Thoracic aorta (tissue), 2 donors: Measurements from ENCODE around the gene SMPD3. TPM values are rescaled to one million over a fixed set of nuclear protein-coding genes. Genes with fewer than 3 reads are reported as not detected.

Experiments
- ATAC-seq: fragments of 150-250 bp; one replicate; pipeline ENCODE4 v1.8.0; 2017; ENCODE audit warnings: low read depth; ENCODE audit not compliant: insufficient number of reproducible peaks, low FRiP score
- DNase-seq: peaks from one replicate; pipeline ENCODE4 v3.0.0-alpha.2; 2020; ENCODE audit warnings: low spot score
- H3K27ac ChIP-seq, 2 donors: fragments of 200-600 bp; sonication (generic); 1 replicate in 1 of 2; 2 replicates in 1 of 2; pipeline ENCODE4 v1.5.1; 2016; ENCODE audit warnings: mild to moderate bottlenecking in 2 of 2, moderate library complexity in 2 of 2
- H3K27me3 ChIP-seq: fragments of 200-600 bp; sonication (generic); replicated peaks from 2 replicates; pipeline ENCODE4 v1.6.0; 2016; ENCODE audit warnings: mild to moderate bottlenecking; ENCODE audit not compliant: insufficient read depth
- H3K36me3 ChIP-seq: fragments of 200-600 bp; sonication (generic); one replicate; pipeline ENCODE4 v1.5.1; 2016
- H3K4me1 ChIP-seq, 2 donors: fragments of 200-600 bp; sonication (generic); 1 replicate in 1 of 2; 2 replicates in 1 of 2; pipeline versions ENCODE4 v1.5.1 to v1.6.0; 2016; ENCODE audit warnings: low read depth in 2 of 2, mild to moderate bottlenecking in 1 of 2; ENCODE audit not compliant: control insufficient read depth in 1 of 2
- H3K4me3 ChIP-seq: fragments of 200-600 bp; sonication (generic); 2 replicates; pipeline ENCODE4 v1.5.1; 2016; ENCODE audit warnings: mild to moderate bottlenecking
- H3K9me3 ChIP-seq: fragments of 200-600 bp; sonication (generic); 2 replicates; pipeline ENCODE4 v1.5.1; 2016
- total RNA-seq, 2 donors: library from RNA; depleted of rRNA; stranded (reverse); fragments of >200 nt; gene quantifications; one replicate each; pipeline versions ENCODE4 v1.1.0 to v1.2.3, GENCODE V29; 2016
- TF ChIP-seq, protein P1 (sequence below): fragments of 200-600 bp; sonication (generic); IDR thresholded peaks from one replicate; pipeline ENCODE4 v1.5.1; 2019; ENCODE audit warnings: antibody characterized with exemption

The SMPD3 gene
- total RNA-seq, 2 donors from 2014 or later: 0.41 to 6.5 TPM

GRCh38 chr16:68379472-68380347, 68.6 kb downstream of the SMPD3 start:
- Histone ChIP-seq H3K4me3 (no peak overlapping the region), H3K36me3 (no peaks in the 10 kb centered on the region), H3K27ac (no peak overlapping the region), H3K4me1 (no peaks in the 10 kb centered on the region), H3K9me3 (no peaks in the 10 kb centered on the region), H3K27me3 (no peaks in the 10 kb centered on the region)
- ATAC-seq (no peak), DNase-seq (no peak)
- TF ChIP-seq, protein P1, sequence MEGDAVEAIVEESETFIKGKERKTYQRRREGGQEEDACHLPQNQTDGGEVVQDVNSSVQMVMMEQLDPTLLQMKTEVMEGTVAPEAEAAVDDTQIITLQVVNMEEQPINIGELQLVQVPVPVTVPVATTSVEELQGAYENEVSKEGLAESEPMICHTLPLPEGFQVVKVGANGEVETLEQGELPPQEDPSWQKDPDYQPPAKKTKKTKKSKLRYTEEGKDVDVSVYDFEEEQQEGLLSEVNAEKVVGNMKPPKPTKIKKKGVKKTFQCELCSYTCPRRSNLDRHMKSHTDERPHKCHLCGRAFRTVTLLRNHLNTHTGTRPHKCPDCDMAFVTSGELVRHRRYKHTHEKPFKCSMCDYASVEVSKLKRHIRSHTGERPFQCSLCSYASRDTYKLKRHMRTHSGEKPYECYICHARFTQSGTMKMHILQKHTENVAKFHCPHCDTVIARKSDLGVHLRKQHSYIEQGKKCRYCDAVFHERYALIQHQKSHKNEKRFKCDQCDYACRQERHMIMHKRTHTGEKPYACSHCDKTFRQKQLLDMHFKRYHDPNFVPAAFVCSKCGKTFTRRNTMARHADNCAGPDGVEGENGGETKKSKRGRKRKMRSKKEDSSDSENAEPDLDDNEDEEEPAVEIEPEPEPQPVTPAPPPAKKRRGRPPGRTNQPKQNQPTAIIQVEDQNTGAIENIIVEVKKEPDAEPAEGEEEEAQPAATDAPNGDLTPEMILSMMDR: no peak

GRCh38 chr16:68378436-68379415, 69.6 kb downstream of the SMPD3 start:
- H3K4me3 ChIP-seq: no peak overlapping the region
- no peaks in the 10 kb centered on the region for H3K27me3 ChIP-seq
- H3K27ac ChIP-seq: no peak overlapping the region
- TF ChIP-seq, protein P1: no peak
- no peaks in the 10 kb centered on the region for H3K4me1 ChIP-seq
- no peaks in the 10 kb centered on the region for H3K36me3 ChIP-seq
- no peak for ATAC-seq
- no peaks in the 10 kb centered on the region for H3K9me3 ChIP-seq
- no peak for DNase-seq

GRCh38 chr16:68377667-68378393, 70.5 kb downstream of the SMPD3 start:
- DNase-seq: no peak
- Histone ChIP-seq H3K4me1 (no peaks in the 10 kb centered on the region), H3K27me3 (no peaks in the 10 kb centered on the region), H3K4me3 (no peak overlapping the region), H3K27ac (no peak overlapping the region), H3K9me3 (no peaks in the 10 kb centered on the region), H3K36me3 (no peaks in the 10 kb centered on the region)
- ATAC-seq: no peak
- TF ChIP-seq, protein P1: no peak

- no peaks in the 10 kb centered on the region for H3K27me3 ChIP-seq
- no peak for ATAC-seq
These were observed 71.1 kb downstream of the SMPD3 start for GRCh38 chr16:68377221-68377620.

More at GRCh38 chr16:68377221-68377620, 71.1 kb downstream of the SMPD3 start:
- Histone ChIP-seq H3K4me1 (no peaks in the 10 kb centered on the region), H3K36me3 (no peaks in the 10 kb centered on the region), H3K4me3 (no peak overlapping the region), H3K27ac (no peak overlapping the region), H3K9me3 (no peaks in the 10 kb centered on the region)
- TF ChIP-seq, protein P1: no peak
- DNase-seq: no peak
